Measurements from ENCODE around the gene APBA2. TPM values are rescaled to one million over a fixed set of nuclear protein-coding genes. Genes with fewer than 3 reads are reported as not detected.

The APBA2 gene
- total RNA-seq, 1 donor from 2014 or later, result 0.38 TPM

DNA sequence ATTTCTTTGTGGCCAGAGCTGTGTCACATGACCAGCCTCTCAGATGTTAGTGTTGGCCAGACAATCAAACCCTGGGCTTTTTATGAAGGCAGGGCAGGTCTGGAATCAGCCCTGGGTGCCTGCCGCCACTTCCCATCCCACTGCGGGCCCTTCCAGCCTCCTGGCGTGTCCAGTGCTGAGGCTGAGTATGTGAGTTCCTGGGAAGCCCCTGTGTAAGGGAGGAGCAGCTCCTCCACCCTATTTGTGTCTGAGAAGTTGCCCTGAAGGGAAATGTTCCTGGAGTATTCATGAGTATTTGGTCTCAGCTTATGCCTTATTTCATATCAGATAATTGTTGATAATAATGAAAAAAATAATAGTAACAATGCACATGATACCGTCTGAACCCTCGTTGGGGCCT, 193.7 kb downstream of the APBA2 start:
- Histone ChIP-seq H3K27me3 (ENCODE audit: low read depth) (no peaks in the 10 kb centered on the region), H3K36me3 (no peaks in the 10 kb centered on the region), H3K4me1 (no peaks in the 10 kb centered on the region), H3K9me3 (replicated peaks) (peaks cover 1% of the 10 kb centered on the region), H3K27ac (replicated peaks) (no peak overlapping the region), H3K4me3 (no peak overlapping the region)
- TF ChIP-seq, protein P1, sequence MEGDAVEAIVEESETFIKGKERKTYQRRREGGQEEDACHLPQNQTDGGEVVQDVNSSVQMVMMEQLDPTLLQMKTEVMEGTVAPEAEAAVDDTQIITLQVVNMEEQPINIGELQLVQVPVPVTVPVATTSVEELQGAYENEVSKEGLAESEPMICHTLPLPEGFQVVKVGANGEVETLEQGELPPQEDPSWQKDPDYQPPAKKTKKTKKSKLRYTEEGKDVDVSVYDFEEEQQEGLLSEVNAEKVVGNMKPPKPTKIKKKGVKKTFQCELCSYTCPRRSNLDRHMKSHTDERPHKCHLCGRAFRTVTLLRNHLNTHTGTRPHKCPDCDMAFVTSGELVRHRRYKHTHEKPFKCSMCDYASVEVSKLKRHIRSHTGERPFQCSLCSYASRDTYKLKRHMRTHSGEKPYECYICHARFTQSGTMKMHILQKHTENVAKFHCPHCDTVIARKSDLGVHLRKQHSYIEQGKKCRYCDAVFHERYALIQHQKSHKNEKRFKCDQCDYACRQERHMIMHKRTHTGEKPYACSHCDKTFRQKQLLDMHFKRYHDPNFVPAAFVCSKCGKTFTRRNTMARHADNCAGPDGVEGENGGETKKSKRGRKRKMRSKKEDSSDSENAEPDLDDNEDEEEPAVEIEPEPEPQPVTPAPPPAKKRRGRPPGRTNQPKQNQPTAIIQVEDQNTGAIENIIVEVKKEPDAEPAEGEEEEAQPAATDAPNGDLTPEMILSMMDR (IDR thresholded peaks at IDR 0.05; ENCODE audit: borderline replicate concordance), result no peak
- intact Hi-C loops (cut with micrococcal nuclease), result no loop called here
- no peak for DNase-seq

GRCh38 chr15:29081781-29082180, 196.0 kb downstream of the APBA2 start:
- H3K27ac ChIP-seq (replicated peaks), result no peak overlapping the region
- H3K4me3 ChIP-seq, result no peak overlapping the region
- TF ChIP-seq, protein P1 (IDR thresholded peaks at IDR 0.05; ENCODE audit: borderline replicate concordance), result no peak
- intact Hi-C loops (cut with micrococcal nuclease), result no loop called here
- DNase-seq, result no peak
- no peaks in the 10 kb centered on the region for H3K27me3 ChIP-seq (ENCODE audit: low read depth)
- H3K36me3 ChIP-seq, result no peaks in the 10 kb centered on the region
- peaks cover 6% of the 10 kb centered on the region for H3K9me3 ChIP-seq (replicated peaks)
- H3K4me1 ChIP-seq, result no peaks in the 10 kb centered on the region

GRCh38 chr15:29083161-29083560, 197.4 kb downstream of the APBA2 start:
- H3K27me3 ChIP-seq (ENCODE audit: low read depth), result peaks cover 6% of the 10 kb centered on the region
- no peak for DNase-seq
- H3K4me1 ChIP-seq, result no peaks in the 10 kb centered on the region
- H3K4me3 ChIP-seq, result no peak overlapping the region
- intact Hi-C loops (cut with micrococcal nuclease), result no loop called here
- TF ChIP-seq, protein P1 (IDR thresholded peaks at IDR 0.05; ENCODE audit: borderline replicate concordance), result no peak
- H3K36me3 ChIP-seq, result no peaks in the 10 kb centered on the region
- peaks cover 6% of the 10 kb centered on the region for H3K9me3 ChIP-seq (replicated peaks)
- no peak overlapping the region for H3K27ac ChIP-seq (replicated peaks)

GRCh38 chr15:29083858-29084257, 198.1 kb downstream of the APBA2 start:
- H3K4me3 ChIP-seq, result no peak overlapping the region
- TF ChIP-seq, protein P1 (IDR thresholded peaks at IDR 0.05; ENCODE audit: borderline replicate concordance), result no peak
- intact Hi-C loops (cut with micrococcal nuclease), result no loop called here
- H3K36me3 ChIP-seq, result no peaks in the 10 kb centered on the region
- no peaks in the 10 kb centered on the region for H3K4me1 ChIP-seq
- peaks cover 6% of the 10 kb centered on the region for H3K9me3 ChIP-seq (replicated peaks)
- H3K27me3 ChIP-seq (ENCODE audit: low read depth), result peaks cover 12% of the 10 kb centered on the region
- no peak overlapping the region for H3K27ac ChIP-seq (replicated peaks)
- DNase-seq, result no peak

DNA sequence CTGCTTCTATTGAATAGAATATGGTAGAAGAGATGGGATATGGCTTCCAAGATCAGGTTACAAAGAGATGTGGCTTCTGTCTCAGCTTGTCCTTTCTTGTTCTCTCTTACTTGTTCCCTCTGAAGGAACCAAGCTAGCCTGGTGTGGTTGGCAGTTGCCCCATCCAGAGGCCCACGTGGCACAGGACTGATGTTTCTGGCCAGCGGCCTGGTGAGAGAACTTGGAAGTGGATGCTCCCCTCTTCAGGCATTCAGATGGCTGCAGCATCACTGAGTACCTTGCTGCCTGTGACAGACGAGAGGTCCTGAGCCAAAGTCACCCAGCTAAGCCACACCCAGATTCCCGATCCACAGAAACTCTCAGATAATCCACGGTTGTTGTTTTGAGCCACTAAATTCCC, 200.2 kb downstream of the APBA2 start:
- no peaks in the 10 kb centered on the region for H3K4me1 ChIP-seq
- no peak overlapping the region for H3K27ac ChIP-seq (replicated peaks)
- peaks cover 33% of the 10 kb centered on the region for H3K27me3 ChIP-seq (ENCODE audit: low read depth)
- intact Hi-C loops (cut with micrococcal nuclease), result no loop called here
- no peak overlapping the region for H3K4me3 ChIP-seq
- H3K9me3 ChIP-seq (replicated peaks), result peaks cover 6% of the 10 kb centered on the region
- H3K36me3 ChIP-seq, result no peaks in the 10 kb centered on the region
- TF ChIP-seq, protein P1 (IDR thresholded peaks at IDR 0.05; ENCODE audit: borderline replicate concordance), result no peak
- no peak for DNase-seq

DNA sequence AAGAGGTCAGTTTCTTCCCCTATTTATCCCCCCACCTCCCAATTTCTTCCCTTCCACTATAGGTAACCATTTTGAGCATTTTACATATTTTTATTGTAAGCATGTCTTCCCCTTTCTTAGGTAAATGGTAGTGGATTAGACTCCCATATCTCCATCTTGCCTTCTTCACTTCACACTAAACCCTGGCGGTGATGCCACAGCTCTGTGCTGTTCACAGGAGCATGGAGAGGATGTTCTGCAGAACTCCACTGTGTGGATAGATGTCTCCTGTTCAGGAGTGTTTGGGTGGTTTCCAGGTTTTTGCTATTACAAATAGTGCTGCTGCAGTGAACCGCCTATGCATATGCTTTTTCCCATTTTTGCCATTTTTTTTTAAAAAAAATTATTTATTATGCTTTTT, 201.1 kb downstream of the APBA2 start:
- Histone ChIP-seq H3K4me1 (no peaks in the 10 kb centered on the region), H3K9me3 (replicated peaks) (peaks cover 6% of the 10 kb centered on the region), H3K27ac (replicated peaks) (no peak overlapping the region), H3K4me3 (no peak overlapping the region), H3K36me3 (no peaks in the 10 kb centered on the region), H3K27me3 (ENCODE audit: low read depth) (peaks cover 39% of the 10 kb centered on the region)
- intact Hi-C loops (cut with micrococcal nuclease), result no loop called here
- no peak for DNase-seq
- TF ChIP-seq, protein P1 (IDR thresholded peaks at IDR 0.05; ENCODE audit: borderline replicate concordance), result no peak

Data from left ventricle myocardium inferior (tissue), 1 donor.